GM23248 (cell line): ENCODE measurements around the gene TSHZ2.

Experiments
- EZH2 ChIP-seq: fragments of 200-600 bp; sonication (generic); IDR thresholded peaks from 2 replicates; pipeline ENCODE4 v1.6.1; 2018; ENCODE audit warnings: antibody characterized with exemption, mild to moderate bottlenecking; ENCODE audit not compliant: insufficient read depth, poor library complexity, severe bottlenecking
- EZH2phosphoT487 ChIP-seq: fragments of 200-600 bp; sonication (generic); IDR thresholded peaks from 2 replicates; pipeline ENCODE4 v1.6.1; 2018; ENCODE audit warnings: antibody characterized with exemption, moderate library complexity, mild to moderate bottlenecking, low read depth; ENCODE audit not compliant: insufficient read depth

DNA sequence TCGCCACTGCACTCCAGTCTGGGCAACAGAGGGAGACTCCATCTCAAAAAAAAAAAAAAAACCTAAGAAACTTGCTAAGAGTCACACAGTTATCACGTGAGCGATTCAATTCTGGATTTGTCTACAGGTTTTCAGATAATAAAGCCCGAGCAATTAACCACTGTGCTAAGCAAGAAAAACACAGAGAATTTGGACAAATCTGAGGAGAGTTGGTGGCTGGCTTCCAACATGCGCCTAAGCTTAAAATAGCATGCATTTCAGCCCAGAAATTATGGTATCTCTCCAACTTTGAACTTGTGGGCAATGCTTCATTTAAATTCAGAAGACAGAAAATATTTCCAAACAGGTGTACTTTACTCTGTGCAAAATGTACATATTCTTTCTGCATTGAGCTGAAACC is 232.9 kb downstream of the TSHZ2 start:
- TF ChIP-seq EZH2 (no peak), EZH2phosphoT487 (no peak)
